ENCODE data around the gene INAFM1.
"Not testable (repeated sequence)": the region's sequence is repeated elsewhere in the genome, so short reads cannot be mapped to it uniquely, and the experiment has no call there.

Gene INAFM1

DNA sequence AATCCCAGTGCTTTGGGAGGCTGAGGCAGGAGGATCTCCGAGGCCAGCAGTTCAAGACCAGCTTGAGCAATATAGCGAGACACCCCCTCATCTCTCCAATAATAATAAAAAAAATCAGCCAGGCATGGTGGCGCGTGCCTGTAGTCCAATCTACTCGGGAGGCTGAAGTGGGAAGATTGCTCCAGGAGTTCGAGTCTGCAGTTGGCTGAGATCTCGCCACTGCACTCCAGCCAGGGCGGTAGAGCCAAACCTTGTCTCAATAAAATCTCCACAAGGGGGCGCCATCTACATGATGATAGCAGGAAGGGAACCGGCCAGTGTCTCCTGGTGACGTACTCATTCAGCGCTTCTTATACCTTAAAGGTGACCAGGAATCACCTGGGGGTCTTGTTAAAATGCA is 21.4 kb downstream of the INAFM1 start:
- peaks cover 12% of the 10 kb centered on the region for H3F3A ChIP-seq (ENCODE audit: control insufficient read depth, insufficient read depth)
- peak overlapping the region; percentile 51 for H3K4me2 ChIP-seq (ENCODE audit: low read length)
- no peaks in the 10 kb centered on the region for H3K79me2 ChIP-seq (ENCODE audit: control insufficient read depth, low read length)
- H3K9me3 ChIP-seq (ENCODE audit: control insufficient read depth, insufficient read depth, low read length) = no peaks in the 10 kb centered on the region
- no peak overlapping the region for H3K4me3 ChIP-seq (ENCODE audit: low read length)
- H3K27me3 ChIP-seq (ENCODE audit: control insufficient read depth, low read length) = no peaks in the 10 kb centered on the region
- no peaks in the 10 kb centered on the region for H4K20me1 ChIP-seq (ENCODE audit: control insufficient read depth, insufficient read depth, low read depth, low read length)
- no peaks in the 10 kb centered on the region for H3K36me3 ChIP-seq (ENCODE audit: control insufficient read depth, low read length)
- H3K9me2 ChIP-seq (replicated peaks; ENCODE audit: control insufficient read depth, low read length) = no peaks in the 10 kb centered on the region
- 0 out of 2 replicates have a peak overlapping the region, but pooled peaks have one; percentile 28 for H3K27ac ChIP-seq (ENCODE audit: low read depth, low read length)
- TF ChIP-seq, protein P1, sequence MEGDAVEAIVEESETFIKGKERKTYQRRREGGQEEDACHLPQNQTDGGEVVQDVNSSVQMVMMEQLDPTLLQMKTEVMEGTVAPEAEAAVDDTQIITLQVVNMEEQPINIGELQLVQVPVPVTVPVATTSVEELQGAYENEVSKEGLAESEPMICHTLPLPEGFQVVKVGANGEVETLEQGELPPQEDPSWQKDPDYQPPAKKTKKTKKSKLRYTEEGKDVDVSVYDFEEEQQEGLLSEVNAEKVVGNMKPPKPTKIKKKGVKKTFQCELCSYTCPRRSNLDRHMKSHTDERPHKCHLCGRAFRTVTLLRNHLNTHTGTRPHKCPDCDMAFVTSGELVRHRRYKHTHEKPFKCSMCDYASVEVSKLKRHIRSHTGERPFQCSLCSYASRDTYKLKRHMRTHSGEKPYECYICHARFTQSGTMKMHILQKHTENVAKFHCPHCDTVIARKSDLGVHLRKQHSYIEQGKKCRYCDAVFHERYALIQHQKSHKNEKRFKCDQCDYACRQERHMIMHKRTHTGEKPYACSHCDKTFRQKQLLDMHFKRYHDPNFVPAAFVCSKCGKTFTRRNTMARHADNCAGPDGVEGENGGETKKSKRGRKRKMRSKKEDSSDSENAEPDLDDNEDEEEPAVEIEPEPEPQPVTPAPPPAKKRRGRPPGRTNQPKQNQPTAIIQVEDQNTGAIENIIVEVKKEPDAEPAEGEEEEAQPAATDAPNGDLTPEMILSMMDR (IDR thresholded peaks at IDR 0.05; ENCODE audit: low read depth, low read length, poor library complexity, severe bottlenecking) = peak; percentile 79
- TF ChIP-seq EZH2phosphoT487 (IDR thresholded peaks at IDR 0.05; ENCODE audit: borderline replicate concordance, low read length) = no peak
- H3K4me1 ChIP-seq (ENCODE audit: control insufficient read depth, low read length) = peaks cover 79% of the 10 kb centered on the region

DNA sequence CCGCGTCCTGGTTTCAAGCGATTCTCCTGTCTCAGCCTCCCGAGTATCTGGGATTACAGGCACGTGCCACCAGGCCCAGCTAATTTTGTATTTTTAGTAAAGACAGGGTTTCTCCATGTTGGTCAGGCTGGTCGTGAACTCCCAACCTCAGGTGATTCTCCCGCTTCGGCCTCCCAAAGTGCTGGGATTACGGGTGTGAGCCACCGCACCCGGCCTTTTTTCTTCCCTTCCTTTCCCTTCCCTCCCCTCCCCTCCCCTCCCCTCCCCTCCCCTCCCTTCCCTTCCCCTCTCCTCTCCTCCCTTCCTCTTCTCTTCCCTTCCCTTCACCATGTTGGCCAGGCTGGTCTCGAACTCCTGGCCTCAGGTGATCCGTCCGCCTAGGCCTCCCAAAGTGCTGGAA is 26.2 kb downstream of the INAFM1 start:
- H3K4me3 ChIP-seq (ENCODE audit: low read length); H3K36me3 ChIP-seq (ENCODE audit: control insufficient read depth, low read length); H4K20me1 ChIP-seq (ENCODE audit: control insufficient read depth, insufficient read depth, low read depth, low read length); H3K9me2 ChIP-seq (replicated peaks; ENCODE audit: control insufficient read depth, low read length); H3F3A ChIP-seq (ENCODE audit: control insufficient read depth, insufficient read depth); H3K9me3 ChIP-seq (ENCODE audit: control insufficient read depth, insufficient read depth, low read length); H3K79me2 ChIP-seq (ENCODE audit: control insufficient read depth, low read length); H3K27ac ChIP-seq (ENCODE audit: low read depth, low read length); H3K4me2 ChIP-seq (ENCODE audit: low read length); H3K27me3 ChIP-seq (ENCODE audit: control insufficient read depth, low read length): not testable (repeated sequence)
- peaks cover 72% of the 10 kb centered on the region for H3K4me1 ChIP-seq (ENCODE audit: control insufficient read depth, low read length)

DNA sequence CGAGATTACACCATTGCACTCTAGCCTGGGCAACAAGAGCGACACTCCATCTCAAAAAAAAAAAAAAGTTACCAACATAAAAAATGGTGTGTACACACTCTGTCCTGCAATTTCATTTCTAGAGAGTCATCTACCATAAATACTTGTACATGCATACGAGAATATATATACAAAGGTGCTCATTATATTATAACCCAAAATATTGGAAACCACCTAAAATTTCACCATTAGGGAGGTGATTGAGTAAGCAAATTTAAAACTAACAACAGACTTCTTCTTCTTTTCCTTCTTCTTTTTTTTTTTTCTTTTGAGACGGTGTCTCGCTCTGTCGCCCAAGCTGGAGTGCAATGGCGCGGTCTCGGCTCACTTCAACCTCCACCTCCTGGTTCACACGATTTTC is 27.6 kb downstream of the INAFM1 start:
- Histone ChIP-seq H3K9me3 (ENCODE audit: control insufficient read depth, insufficient read depth, low read length) (no peaks in the 10 kb centered on the region), H3K79me2 (ENCODE audit: control insufficient read depth, low read length) (no peaks in the 10 kb centered on the region), H3K4me3 (ENCODE audit: low read length) (peak overlapping the region; percentile 0; the same call in 1 of the 2 replicates), H3F3A (ENCODE audit: control insufficient read depth, insufficient read depth) (peaks cover 6% of the 10 kb centered on the region; the same call in 1 of the 2 replicates), H3K27me3 (ENCODE audit: control insufficient read depth, low read length) (0 out of 2 replicates have a peak, but pooled peaks cover 3% of the 10 kb centered on the region), H3K36me3 (ENCODE audit: control insufficient read depth, low read length) (no peaks in the 10 kb centered on the region), H3K4me2 (ENCODE audit: low read length) (peak overlapping the region; percentile 24), H3K9me2 (replicated peaks; ENCODE audit: control insufficient read depth, low read length) (no peaks in the 10 kb centered on the region), H3K27ac (ENCODE audit: low read depth, low read length) (no peak overlapping the region), H3K4me1 (ENCODE audit: control insufficient read depth, low read length) (peaks cover 58% of the 10 kb centered on the region), H4K20me1 (ENCODE audit: control insufficient read depth, insufficient read depth, low read depth, low read length) (no peaks in the 10 kb centered on the region)
- no peak for TF ChIP-seq EZH2phosphoT487 (IDR thresholded peaks at IDR 0.05; ENCODE audit: borderline replicate concordance, low read length)
- TF ChIP-seq, protein P1 (IDR thresholded peaks at IDR 0.05; ENCODE audit: low read depth, low read length, poor library complexity, severe bottlenecking) = no peak

DNA sequence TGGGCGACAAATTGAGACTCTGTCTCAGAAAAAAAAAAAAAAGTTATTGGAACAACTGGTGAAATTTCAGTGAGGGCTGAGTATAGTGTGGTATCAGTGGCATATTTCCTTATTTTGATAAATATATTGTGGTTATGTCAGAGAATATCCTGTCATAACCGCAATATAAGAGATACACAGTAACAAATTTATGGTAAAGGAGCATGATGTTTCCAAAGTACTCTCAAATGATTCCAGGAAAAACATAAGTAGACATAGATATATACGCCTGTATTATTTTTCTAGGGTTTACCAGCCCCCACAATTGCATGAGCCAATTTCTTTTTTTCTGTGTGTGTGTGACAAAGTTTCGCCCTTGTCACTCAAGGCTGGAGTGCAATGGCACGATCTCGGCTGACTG is 29.3 kb downstream of the INAFM1 start:
- Histone ChIP-seq H3K9me3 (ENCODE audit: control insufficient read depth, insufficient read depth, low read length) (no peaks in the 10 kb centered on the region), H3K4me3 (ENCODE audit: low read length) (no peak overlapping the region), H3K36me3 (ENCODE audit: control insufficient read depth, low read length) (no peaks in the 10 kb centered on the region), H3K79me2 (ENCODE audit: control insufficient read depth, low read length) (no peaks in the 10 kb centered on the region), H3K4me1 (ENCODE audit: control insufficient read depth, low read length) (peaks cover 46% of the 10 kb centered on the region), H4K20me1 (ENCODE audit: control insufficient read depth, insufficient read depth, low read depth, low read length) (no peaks in the 10 kb centered on the region), H3F3A (ENCODE audit: control insufficient read depth, insufficient read depth) (peaks cover 2% of the 10 kb centered on the region; the same call in 1 of the 2 replicates), H3K27me3 (ENCODE audit: control insufficient read depth, low read length) (peaks cover 4% of the 10 kb centered on the region; the same call in 1 of the 2 replicates), H3K9me2 (replicated peaks; ENCODE audit: control insufficient read depth, low read length) (no peaks in the 10 kb centered on the region), H3K4me2 (ENCODE audit: low read length) (no peak overlapping the region), H3K27ac (ENCODE audit: low read depth, low read length) (no peak overlapping the region)
- TF ChIP-seq, protein P1 (IDR thresholded peaks at IDR 0.05; ENCODE audit: low read depth, low read length, poor library complexity, severe bottlenecking) = no peak
- no peak for TF ChIP-seq EZH2phosphoT487 (IDR thresholded peaks at IDR 0.05; ENCODE audit: borderline replicate concordance, low read length)

All from DOHH2 (cell line).